HG02973 (cell line): ENCODE results near the gene CHRM4.
A peak's percentile ranks its signal among the peaks of the same experiment; 100 is the strongest.

ENCODE experiments used
- ATAC-seq: cut with Tn5 transposase; IDR thresholded peaks from one replicate; pipeline ENCODE4 v1.9.1; 2021; ENCODE audit warnings: moderate library complexity; ENCODE audit not compliant: unreplicated experiment

CHRM4 gene

GRCh38 chr11:46404476-46405017 is 13.0 kb upstream of the CHRM4 start:
- no peak for ATAC-seq

GRCh38 chr11:46402957-46403902 is 11.7 kb upstream of the CHRM4 start:
- ATAC-seq = no peak

GRCh38 chr11:46397526-46397925 is 6.0 kb upstream of the CHRM4 start:
- no peak for ATAC-seq

GRCh38 chr11:46393759-46394158 is 2.2 kb upstream of the CHRM4 start:
- no peak for ATAC-seq

GRCh38 chr11:46393231-46393616 is 1.6 kb upstream of the CHRM4 start:
- no peak for ATAC-seq

DNA sequence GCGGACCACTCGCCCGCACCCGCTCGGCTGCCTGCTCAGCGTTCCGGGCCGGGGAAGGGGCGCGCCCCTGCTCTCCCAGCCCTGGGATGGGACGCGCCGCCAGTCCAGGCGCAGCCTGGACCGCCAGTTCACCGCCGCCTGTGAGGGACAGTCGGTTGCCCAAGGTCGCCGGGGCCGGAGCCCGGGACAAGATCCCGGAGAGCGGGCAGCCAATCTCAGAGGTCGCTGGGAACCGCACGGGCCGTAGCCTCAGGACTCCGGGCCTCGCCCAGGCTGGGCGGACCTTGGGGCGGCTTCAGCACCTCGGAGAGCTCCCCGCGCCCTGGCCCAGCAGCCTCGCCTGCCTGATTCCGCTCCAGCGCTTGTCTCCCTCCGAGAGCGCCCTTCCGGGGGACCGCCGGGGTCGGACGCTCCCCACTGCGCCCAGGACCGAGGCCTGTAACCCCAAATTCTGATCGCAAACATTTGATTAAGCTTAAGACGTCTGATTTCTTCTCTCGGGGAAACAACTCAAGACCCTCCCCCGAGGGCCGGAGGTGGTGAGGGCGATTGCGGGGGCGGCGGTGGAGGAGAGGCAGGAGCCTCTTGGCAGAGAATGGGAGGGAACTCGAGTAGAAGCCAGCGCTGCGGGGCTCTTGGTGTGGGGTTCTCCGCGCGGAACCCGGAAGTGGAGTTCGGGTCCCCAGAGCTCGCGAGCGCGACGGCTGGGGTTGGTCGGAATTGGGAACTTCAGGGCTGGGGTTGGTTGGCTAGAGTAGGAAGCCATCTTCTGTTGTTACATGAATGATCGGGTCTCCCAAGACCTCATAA is 1.1 kb upstream of the CHRM4 start:
- peak; percentile 71 for ATAC-seq

GRCh38 chr11:46391186-46391577 is 394 bp downstream of the CHRM4 start:
- ATAC-seq = no peak

DNA sequence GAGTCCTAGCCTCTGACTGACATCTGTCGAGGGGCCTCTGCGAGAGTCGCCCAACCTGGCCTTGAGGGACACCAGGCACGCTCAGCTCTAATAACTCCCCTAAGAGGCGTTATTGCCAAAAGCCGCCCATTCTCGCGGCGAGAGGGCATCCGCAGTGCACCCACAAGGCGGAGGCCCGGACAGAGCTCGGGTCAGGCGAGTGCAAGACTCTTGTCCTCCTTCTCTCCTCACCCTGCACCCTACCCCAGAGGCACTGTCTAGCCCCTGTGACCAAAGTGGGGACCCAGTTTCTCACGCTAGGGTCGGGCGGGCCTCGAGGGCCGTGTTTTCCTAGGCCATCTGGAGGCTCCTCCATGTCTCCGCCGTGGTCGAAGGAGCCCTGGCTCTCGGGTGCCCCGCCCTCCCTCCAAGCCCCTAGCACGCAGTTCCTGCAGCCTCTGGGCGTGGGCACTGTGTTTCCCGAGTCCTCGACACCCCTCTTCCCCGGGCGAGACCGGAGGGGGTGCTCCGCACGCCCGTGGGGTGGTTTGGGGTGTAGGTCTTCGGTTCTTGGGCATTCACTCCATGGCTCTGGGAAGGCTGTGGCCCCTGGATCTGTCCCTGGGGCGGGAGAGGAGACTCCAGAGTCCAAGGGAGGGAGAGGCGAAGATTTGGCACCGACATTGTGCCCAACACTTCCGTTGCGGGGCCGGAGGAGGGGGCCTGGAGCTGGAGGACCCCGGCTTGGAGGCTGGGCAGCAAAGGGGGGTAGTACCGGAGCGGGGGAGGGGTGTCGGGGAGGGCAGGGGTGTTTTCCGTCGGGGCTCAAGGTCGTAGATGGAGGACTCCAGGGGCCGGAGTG is 1.0 kb downstream of the CHRM4 start:
- ATAC-seq = no peak

DNA sequence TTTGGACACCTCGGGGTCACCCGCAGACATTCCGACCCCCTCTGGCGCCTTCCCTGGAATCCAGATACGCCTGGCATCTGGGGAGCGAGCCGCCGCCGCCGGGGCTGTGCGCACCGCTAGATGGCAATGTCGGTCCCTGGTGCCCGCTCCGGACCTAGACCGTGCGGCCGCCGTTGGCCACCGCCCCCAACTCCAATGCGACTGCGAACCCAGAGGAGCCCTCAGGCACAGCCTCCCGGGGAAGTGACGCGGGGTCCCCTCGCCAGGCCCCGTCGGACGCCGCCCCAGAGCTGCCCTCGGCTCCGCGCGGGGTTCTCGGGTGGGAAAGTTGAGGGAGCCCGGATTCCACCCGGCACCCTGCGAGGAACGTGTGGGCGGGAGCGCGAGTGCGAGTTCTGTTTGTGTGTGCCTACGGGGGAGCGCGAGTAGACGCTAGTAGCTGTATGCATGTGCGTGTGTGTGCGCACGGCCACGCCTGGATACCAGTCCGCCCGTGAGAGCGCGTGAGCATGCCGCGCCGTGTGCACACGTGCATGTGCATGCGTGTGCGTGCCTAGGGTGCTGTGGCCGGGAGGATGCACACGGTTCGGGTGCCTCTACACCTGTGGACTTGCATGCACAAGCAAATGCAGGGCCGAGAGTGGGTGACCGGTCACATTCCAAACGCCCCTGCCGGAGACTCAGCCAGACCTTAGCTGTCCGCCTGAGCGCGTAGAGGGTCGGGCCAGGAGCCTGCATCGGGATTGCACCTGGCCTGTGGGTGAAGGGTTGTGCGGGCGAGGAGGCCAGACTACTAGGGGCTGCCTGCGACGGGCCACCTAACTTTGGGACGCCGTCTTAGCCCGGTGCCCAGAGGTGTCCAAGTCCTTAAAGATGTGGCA is 1.9 kb downstream of the CHRM4 start:
- ATAC-seq = no peak

DNA sequence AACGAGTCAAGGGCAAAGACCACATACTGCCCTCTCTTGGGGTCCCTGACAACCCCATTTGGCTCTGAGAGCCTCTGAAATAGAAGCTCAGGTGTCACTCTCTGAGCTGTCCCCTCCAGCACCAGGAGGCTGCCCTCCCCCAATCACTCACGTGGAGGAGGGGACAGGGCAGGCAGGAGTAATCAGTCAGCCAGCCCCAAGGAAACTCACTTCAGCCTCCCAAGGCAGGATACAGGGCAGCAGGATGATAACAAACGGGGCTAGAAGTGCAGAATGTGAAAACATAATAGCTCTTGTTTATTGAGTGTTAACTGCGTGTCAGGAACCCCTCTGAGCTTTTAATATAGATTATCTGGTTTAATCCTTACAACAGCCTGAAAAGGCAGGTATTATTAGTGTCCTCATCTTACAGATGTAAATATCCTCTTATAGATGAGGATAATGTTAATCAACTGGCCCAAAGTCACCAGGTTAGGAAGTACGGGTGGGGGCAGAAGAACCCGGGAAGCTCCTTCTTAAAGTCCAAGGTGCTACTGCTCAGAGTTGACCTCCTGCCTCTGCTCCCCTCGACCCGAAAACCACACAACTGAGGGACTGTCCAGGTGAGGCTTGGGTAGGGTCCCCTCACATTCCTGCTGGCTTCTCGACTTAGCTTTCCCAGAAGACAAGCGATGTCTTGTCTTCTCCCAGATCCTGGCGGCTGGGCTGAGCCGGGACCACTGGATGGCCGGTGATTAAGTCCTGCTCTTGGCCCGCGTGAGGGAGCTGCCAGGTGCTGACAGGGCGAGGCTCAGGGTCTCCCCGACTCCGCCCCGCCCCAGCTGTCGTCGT is 2.7 kb downstream of the CHRM4 start:
- ATAC-seq = no peak

GRCh38 chr11:46387919-46388618 is 3.5 kb downstream of the CHRM4 start:
- no peak for ATAC-seq

- ATAC-seq = no peak
These were observed 4.1 kb downstream of the CHRM4 start for GRCh38 chr11:46387456-46387855.

DNA sequence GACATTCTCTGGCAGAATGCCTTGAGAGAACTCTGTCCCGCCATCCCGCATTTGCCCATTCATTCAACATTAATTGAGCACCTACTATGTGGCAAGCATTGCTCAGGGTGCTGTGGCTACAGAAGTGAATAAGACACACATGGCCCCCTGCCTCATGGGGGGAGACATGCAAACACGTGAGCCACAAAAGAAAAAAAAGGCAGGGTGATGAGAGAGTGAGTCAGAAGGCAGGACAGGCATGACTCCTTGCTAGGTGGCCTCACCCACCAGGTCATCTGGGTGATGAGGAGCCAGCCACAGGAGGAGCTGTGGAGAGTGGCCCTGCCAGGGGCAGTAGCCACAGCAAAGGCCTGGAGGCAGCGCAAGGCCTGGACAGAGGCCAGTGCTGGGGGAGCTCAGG is 4.9 kb downstream of the CHRM4 start:
- ATAC-seq = no peak

GRCh38 chr11:46386005-46386578 is 5.5 kb downstream of the CHRM4 start:
- ATAC-seq = no peak

- no peak for ATAC-seq
These were observed 6.2 kb downstream of the CHRM4 start for GRCh38 chr11:46385169-46386004.

- ATAC-seq = no peak
These were observed 7.4 kb downstream of the CHRM4 start for GRCh38 chr11:46383974-46384701.

GRCh38 chr11:46383404-46383758 is 8.2 kb downstream of the CHRM4 start:
- no peak for ATAC-seq
